ENCODE data around the gene PRKAR2B. TPM values are rescaled to one million over a fixed set of nuclear protein-coding genes. Genes with fewer than 3 reads are reported as not detected.

The PRKAR2B gene
- total and polyA plus RNA-seq, 2 experiments from 2014 or later = 48.8 to 50.6 TPM

GRCh38 chr7:107151538-107151937 is 107.0 kb downstream of the PRKAR2B start:
- no peak for TF ChIP-seq CREB1 (CRISPR knock-in tag; IDR thresholded peaks at IDR 0.05; ENCODE audit: low read depth)
- no peaks in the 10 kb centered on the region; the same call in 2 of the 3 replicates for H3K9me3 Mint-ChIP-seq
- H3K4me2 ChIP-seq = no peak overlapping the region
- H3K36me3 ChIP-seq (ENCODE audit: insufficient read depth) = peaks cover 4% of the 10 kb centered on the region; the same call in 1 of the 2 replicates
- no peak overlapping the region for H2AFZ ChIP-seq
- H3K9me2 ChIP-seq (ENCODE audit: insufficient read depth) = no peaks in the 10 kb centered on the region
- H3K4me1 ChIP-seq (ENCODE audit: insufficient read depth) = peaks cover 17% of the 10 kb centered on the region
- H3K4me3 ChIP-seq = no peak overlapping the region
- peaks cover 14% of the 10 kb centered on the region; the same call in 2 of the 3 replicates for H3K4me1 Mint-ChIP-seq
- H3K27me3 ChIP-seq (ENCODE audit: insufficient read depth) = no peaks in the 10 kb centered on the region
- ATAC-seq = no peak
- H3F3A ChIP-seq (replicated peaks; ENCODE audit: low read depth) = no peaks in the 10 kb centered on the region
- no peak overlapping the region for H3K4me3 Mint-ChIP-seq
- no peak overlapping the region for H3K27ac ChIP-seq (ENCODE audit: low read depth)
- H3K36me3 Mint-ChIP-seq (ENCODE audit: low read depth) = peaks cover 6% of the 10 kb centered on the region
- H3K27ac Mint-ChIP-seq = no peak overlapping the region
- H4K20me1 ChIP-seq (replicated peaks; ENCODE audit: insufficient read depth) = no peaks in the 10 kb centered on the region
- peaks cover 2% of the 10 kb centered on the region for H3K27me3 Mint-ChIP-seq (ENCODE audit: insufficient read depth, low read depth, poor library complexity)
- H3K79me2 ChIP-seq (replicated peaks; ENCODE audit: insufficient read depth) = no peaks in the 10 kb centered on the region
- DNase-seq (ENCODE audit: low spot score) = no peak

- no peaks in the 10 kb centered on the region for H3K9me2 ChIP-seq (ENCODE audit: insufficient read depth)
- H3K79me2 ChIP-seq (replicated peaks; ENCODE audit: insufficient read depth) = no peaks in the 10 kb centered on the region
- no peak overlapping the region for H3K27ac ChIP-seq (ENCODE audit: low read depth)
- peaks cover 4% of the 10 kb centered on the region; the same call in 1 of the 2 replicates for H3K36me3 ChIP-seq (ENCODE audit: insufficient read depth)
- ATAC-seq (no peak), DNase-seq (ENCODE audit: low spot score) (no peak)
- H3F3A ChIP-seq (replicated peaks; ENCODE audit: low read depth) = no peaks in the 10 kb centered on the region
- H3K4me2 ChIP-seq = no peak overlapping the region
- H3K27ac Mint-ChIP-seq = peak overlapping the region; percentile 15
- no peak overlapping the region for H3K4me3 ChIP-seq
- H3K4me1 Mint-ChIP-seq = peaks cover 14% of the 10 kb centered on the region; the same call in 2 of the 3 replicates
- H3K27me3 ChIP-seq (ENCODE audit: insufficient read depth) = no peaks in the 10 kb centered on the region
- peaks cover 2% of the 10 kb centered on the region for H3K27me3 Mint-ChIP-seq (ENCODE audit: insufficient read depth, low read depth, poor library complexity)
- H4K20me1 ChIP-seq (replicated peaks; ENCODE audit: insufficient read depth) = no peaks in the 10 kb centered on the region
- peaks cover 6% of the 10 kb centered on the region for H3K36me3 Mint-ChIP-seq (ENCODE audit: low read depth)
- no peak overlapping the region for H3K4me3 Mint-ChIP-seq
- H3K4me1 ChIP-seq (ENCODE audit: insufficient read depth) = peaks cover 13% of the 10 kb centered on the region
- H2AFZ ChIP-seq = no peak overlapping the region
- H3K9me3 Mint-ChIP-seq = no peaks in the 10 kb centered on the region; the same call in 2 of the 3 replicates
- TF ChIP-seq POLR2AphosphoS5 (IDR thresholded peaks at IDR 0.05; ENCODE audit: low read depth) (no peak), ZNF114 (CRISPR knock-in tag; IDR thresholded peaks at IDR 0.05) (no peak), ZNF331 (CRISPR knock-in tag; IDR thresholded peaks at IDR 0.05; ENCODE audit: low read depth) (no peak), EZH2 (IDR thresholded peaks at IDR 0.05; ENCODE audit: low read depth, unreplicated experiment) (no peak), NANOG (IDR thresholded peaks at IDR 0.05; ENCODE audit: borderline replicate concordance) (no peak), CREB1 (CRISPR knock-in tag; IDR thresholded peaks at IDR 0.05; ENCODE audit: low read depth) (no peak), STAT1 (IDR thresholded peaks at IDR 0.05; ENCODE audit: unreplicated experiment) (no peak), JUNB (IDR thresholded peaks at IDR 0.05; ENCODE audit: unreplicated experiment) (no peak), REST (IDR thresholded peaks at IDR 0.05; ENCODE audit: unreplicated experiment) (no peak)
- TF ChIP-seq, protein P1, sequence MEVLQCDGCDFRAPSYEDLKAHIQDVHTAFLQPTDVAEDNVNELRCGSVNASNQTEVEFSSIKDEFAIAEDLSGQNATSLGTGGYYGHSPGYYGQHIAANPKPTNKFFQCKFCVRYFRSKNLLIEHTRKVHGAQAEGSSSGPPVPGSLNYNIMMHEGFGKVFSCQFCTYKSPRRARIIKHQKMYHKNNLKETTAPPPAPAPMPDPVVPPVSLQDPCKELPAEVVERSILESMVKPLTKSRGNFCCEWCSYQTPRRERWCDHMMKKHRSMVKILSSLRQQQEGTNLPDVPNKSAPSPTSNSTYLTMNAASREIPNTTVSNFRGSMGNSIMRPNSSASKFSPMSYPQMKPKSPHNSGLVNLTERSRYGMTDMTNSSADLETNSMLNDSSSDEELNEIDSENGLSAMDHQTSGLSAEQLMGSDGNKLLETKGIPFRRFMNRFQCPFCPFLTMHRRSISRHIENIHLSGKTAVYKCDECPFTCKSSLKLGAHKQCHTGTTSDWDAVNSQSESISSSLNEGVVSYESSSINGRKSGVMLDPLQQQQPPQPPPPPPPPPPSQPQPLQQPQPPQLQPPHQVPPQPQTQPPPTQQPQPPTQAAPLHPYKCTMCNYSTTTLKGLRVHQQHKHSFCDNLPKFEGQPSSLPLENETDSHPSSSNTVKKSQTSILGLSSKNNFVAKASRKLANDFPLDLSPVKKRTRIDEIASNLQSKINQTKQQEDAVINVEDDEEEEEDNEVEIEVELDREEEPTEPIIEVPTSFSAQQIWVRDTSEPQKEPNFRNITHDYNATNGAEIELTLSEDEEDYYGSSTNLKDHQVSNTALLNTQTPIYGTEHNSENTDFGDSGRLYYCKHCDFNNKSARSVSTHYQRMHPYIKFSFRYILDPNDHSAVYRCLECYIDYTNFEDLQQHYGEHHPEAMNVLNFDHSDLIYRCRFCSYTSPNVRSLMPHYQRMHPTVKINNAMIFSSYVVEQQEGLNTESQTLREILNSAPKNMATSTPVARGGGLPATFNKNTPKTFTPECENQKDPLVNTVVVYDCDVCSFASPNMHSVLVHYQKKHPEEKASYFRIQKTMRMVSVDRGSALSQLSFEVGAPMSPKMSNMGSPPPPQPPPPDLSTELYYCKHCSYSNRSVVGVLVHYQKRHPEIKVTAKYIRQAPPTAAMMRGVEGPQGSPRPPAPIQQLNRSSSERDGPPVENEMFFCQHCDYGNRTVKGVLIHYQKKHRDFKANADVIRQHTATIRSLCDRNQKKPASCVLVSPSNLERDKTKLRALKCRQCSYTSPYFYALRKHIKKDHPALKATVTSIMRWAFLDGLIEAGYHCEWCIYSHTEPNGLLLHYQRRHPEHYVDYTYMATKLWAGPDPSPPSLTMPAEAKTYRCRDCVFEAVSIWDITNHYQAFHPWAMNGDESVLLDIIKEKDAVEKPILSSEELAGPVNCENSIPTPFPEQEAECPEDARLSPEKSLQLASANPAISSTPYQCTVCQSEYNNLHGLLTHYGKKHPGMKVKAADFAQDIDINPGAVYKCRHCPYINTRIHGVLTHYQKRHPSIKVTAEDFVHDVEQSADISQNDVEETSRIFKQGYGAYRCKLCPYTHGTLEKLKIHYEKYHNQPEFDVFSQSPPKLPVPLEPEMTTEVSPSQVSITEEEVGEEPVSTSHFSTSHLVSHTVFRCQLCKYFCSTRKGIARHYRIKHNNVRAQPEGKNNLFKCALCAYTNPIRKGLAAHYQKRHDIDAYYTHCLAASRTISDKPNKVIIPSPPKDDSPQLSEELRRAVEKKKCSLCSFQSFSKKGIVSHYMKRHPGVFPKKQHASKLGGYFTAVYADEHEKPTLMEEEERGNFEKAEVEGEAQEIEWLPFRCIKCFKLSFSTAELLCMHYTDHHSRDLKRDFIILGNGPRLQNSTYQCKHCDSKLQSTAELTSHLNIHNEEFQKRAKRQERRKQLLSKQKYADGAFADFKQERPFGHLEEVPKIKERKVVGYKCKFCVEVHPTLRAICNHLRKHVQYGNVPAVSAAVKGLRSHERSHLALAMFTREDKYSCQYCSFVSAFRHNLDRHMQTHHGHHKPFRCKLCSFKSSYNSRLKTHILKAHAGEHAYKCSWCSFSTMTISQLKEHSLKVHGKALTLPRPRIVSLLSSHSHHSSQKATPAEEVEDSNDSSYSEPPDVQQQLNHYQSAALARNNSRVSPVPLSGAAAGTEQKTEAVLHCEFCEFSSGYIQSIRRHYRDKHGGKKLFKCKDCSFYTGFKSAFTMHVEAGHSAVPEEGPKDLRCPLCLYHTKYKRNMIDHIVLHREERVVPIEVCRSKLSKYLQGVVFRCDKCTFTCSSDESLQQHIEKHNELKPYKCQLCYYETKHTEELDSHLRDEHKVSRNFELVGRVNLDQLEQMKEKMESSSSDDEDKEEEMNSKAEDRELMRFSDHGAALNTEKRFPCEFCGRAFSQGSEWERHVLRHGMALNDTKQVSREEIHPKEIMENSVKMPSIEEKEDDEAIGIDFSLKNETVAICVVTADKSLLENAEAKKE (CRISPR knock-in tag; IDR thresholded peaks at IDR 0.05) = no peak
- TF ChIP-seq, protein P2, sequence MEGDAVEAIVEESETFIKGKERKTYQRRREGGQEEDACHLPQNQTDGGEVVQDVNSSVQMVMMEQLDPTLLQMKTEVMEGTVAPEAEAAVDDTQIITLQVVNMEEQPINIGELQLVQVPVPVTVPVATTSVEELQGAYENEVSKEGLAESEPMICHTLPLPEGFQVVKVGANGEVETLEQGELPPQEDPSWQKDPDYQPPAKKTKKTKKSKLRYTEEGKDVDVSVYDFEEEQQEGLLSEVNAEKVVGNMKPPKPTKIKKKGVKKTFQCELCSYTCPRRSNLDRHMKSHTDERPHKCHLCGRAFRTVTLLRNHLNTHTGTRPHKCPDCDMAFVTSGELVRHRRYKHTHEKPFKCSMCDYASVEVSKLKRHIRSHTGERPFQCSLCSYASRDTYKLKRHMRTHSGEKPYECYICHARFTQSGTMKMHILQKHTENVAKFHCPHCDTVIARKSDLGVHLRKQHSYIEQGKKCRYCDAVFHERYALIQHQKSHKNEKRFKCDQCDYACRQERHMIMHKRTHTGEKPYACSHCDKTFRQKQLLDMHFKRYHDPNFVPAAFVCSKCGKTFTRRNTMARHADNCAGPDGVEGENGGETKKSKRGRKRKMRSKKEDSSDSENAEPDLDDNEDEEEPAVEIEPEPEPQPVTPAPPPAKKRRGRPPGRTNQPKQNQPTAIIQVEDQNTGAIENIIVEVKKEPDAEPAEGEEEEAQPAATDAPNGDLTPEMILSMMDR (conservative IDR thresholded peaks at IDR 0.05; ENCODE audit: low read depth in 2 of 2) = no peak
These were observed 107.5 kb downstream of the PRKAR2B start for GRCh38 chr7:107152011-107152410.

All from GM23338 (cell line).